HepG2 (cell line): ENCODE data around the gene IP6K3. TPM values are rescaled to one million over a fixed set of nuclear protein-coding genes. Genes with fewer than 3 reads are reported as not detected.

Source experiments
- HNRNPH1 ChIP-seq: fragments of 200-400 bp; formaldehyde crosslinking; optimal IDR thresholded peaks from 2 replicates; pipeline ENCODE3; 2017; ENCODE audit warnings: mild to moderate bottlenecking, low read depth, low read length
- NONO ChIP-seq, 2 experiments: fragments of 450-650 bp in 1 of 2; sonication (generic) in 1 of 2; formaldehyde crosslinking in 1 of 2; IDR thresholded peaks in 1 of 2; conservative IDR thresholded peaks in 1 of 2; 2 replicates each; pipeline versions ENCODE4 v1.6.1 to v1.8.0; 2017 to 2022; ENCODE audit warnings: mild to moderate bottlenecking in 1 of 2, missing genetic modification reagents in 1 of 2, moderate library complexity in 1 of 2
- POGZ ChIP-seq: sonication (generic); formaldehyde crosslinking; IDR thresholded peaks from 2 replicates; pipeline ENCODE4 v1.4.0; 2020; ENCODE audit warnings: mild to moderate bottlenecking, missing genetic modification reagents
- RBAK ChIP-seq: sonication (generic); formaldehyde crosslinking; IDR thresholded peaks from 2 replicates; pipeline ENCODE4 v1.5.1; 2020; ENCODE audit warnings: mild to moderate bottlenecking, missing genetic modification reagents
- SSRP1 ChIP-seq: IDR thresholded peaks from 2 replicates; pipeline ENCODE4 v1.6.1; 2016; ENCODE audit warnings: control low read depth
- SYNCRIP ChIP-seq: fragments of 200-400 bp; formaldehyde crosslinking; IDR thresholded peaks from 2 replicates; pipeline ENCODE4 v1.6.1; 2018; ENCODE audit warnings: mild to moderate bottlenecking, low read depth, low read length; ENCODE audit not compliant: insufficient read depth
- TAF15 ChIP-seq: fragments of 200-400 bp; formaldehyde crosslinking; IDR thresholded peaks from one replicate; pipeline ENCODE4 v1.6.1; 2018; ENCODE audit warnings: mild to moderate bottlenecking, low read depth, low read length; ENCODE audit not compliant: poor library complexity, severe bottlenecking
- ZBTB7B ChIP-seq: sonication (generic); formaldehyde crosslinking; IDR thresholded peaks from 2 replicates; pipeline ENCODE4 v1.4.0; 2020; ENCODE audit warnings: missing genetic modification reagents
- ZFP36L2 ChIP-seq: sonication (generic); formaldehyde crosslinking; IDR thresholded peaks from 2 replicates; pipeline ENCODE4 v1.4.0; 2020; ENCODE audit warnings: missing genetic modification reagents
- ZNF430 ChIP-seq: sonication (generic); formaldehyde crosslinking; IDR thresholded peaks from 2 replicates; pipeline ENCODE4 v1.9.0; 2021; ENCODE audit warnings: mild to moderate bottlenecking, missing genetic modification reagents
- ZNF431 ChIP-seq: sonication (generic); formaldehyde crosslinking; IDR thresholded peaks from 2 replicates; pipeline ENCODE4 v1.9.0; 2022; ENCODE audit warnings: missing genetic modification reagents, low read depth, mild to moderate bottlenecking, borderline replicate concordance
- ZNF451 ChIP-seq: sonication (generic); formaldehyde crosslinking; IDR thresholded peaks from 2 replicates; pipeline ENCODE4 v1.5.0; 2020; ENCODE audit warnings: mild to moderate bottlenecking, missing genetic modification reagents
- ZNF501 ChIP-seq: sonication (generic); formaldehyde crosslinking; IDR thresholded peaks from 2 replicates; pipeline ENCODE4 v1.5.1; 2020; ENCODE audit warnings: mild to moderate bottlenecking, moderate library complexity, missing genetic modification reagents
- ZNF83 ChIP-seq: sonication (generic); formaldehyde crosslinking; IDR thresholded peaks from 2 replicates; pipeline ENCODE4 v1.4.0; 2020; ENCODE audit warnings: missing genetic modification reagents, mild to moderate bottlenecking, borderline replicate concordance
- polyA plus RNA-seq, 8 experiments: library from polyadenylated mRNA; depleted of rRNA in 3 of 8; stranded (reverse) in 7 of 8; unstranded in 1 of 8; fragments of >200 nt; fragmentation: Illumina TruSeq in 4 of 8; extraction: Trizol in 4 of 8; gene quantifications; 2 replicates each; pipeline versions ENCODE4 v1.2.1 to v1.2.3, GENCODE V29; 2011 to 2016; ENCODE audit warnings: low read depth in 4 of 8, missing spikeins in 1 of 8, mixed read lengths in 1 of 8; ENCODE audit not compliant: insufficient read depth in 1 of 8
- total RNA-seq, 5 experiments: library from RNA; depleted of rRNA; stranded (reverse); fragments of >200 nt; fragmentation: Illumina TruSeq; extraction: Trizol; gene quantifications; 2 replicates each; pipeline ENCODE4 v1.2.3, GENCODE V29; 2016; ENCODE audit warnings: low read depth in 1 of 5
- TF ChIP-seq, protein P1 (sequence below): sonication (generic); formaldehyde crosslinking; conservative IDR thresholded peaks from 2 replicates; pipeline ENCODE4 v1.8.1; 2023; ENCODE audit warnings: missing genetic modification reagents
- TF ChIP-seq, protein P2 (sequence below): sonication (generic); formaldehyde crosslinking; IDR thresholded peaks from 2 replicates; pipeline ENCODE4 v1.9.0; 2021; ENCODE audit warnings: missing genetic modification reagents, borderline replicate concordance
- TF ChIP-seq, protein P3 (sequence below): sonication (generic); formaldehyde crosslinking; IDR thresholded peaks from 2 replicates; pipeline ENCODE4 v1.4.0; 2020; ENCODE audit warnings: missing genetic modification reagents
- TF ChIP-seq, protein P4 (sequence below): sonication (generic); formaldehyde crosslinking; IDR thresholded peaks from 2 replicates; pipeline ENCODE4 v1.9.0; 2021; ENCODE audit warnings: missing genetic modification reagents, borderline replicate concordance
- TF ChIP-seq, protein P5 (sequence below): sonication (generic); formaldehyde crosslinking; IDR thresholded peaks from 2 replicates; pipeline ENCODE4 v1.8.1; 2022; ENCODE audit warnings: mild to moderate bottlenecking, missing genetic modification reagents

The IP6K3 gene
- total and polyA plus RNA-seq, 2 of the 13 experiments (the other 11 are each of a cell fraction or from before 2014, with no cell fraction given) = 0.11 to 0.18 TPM

DNA sequence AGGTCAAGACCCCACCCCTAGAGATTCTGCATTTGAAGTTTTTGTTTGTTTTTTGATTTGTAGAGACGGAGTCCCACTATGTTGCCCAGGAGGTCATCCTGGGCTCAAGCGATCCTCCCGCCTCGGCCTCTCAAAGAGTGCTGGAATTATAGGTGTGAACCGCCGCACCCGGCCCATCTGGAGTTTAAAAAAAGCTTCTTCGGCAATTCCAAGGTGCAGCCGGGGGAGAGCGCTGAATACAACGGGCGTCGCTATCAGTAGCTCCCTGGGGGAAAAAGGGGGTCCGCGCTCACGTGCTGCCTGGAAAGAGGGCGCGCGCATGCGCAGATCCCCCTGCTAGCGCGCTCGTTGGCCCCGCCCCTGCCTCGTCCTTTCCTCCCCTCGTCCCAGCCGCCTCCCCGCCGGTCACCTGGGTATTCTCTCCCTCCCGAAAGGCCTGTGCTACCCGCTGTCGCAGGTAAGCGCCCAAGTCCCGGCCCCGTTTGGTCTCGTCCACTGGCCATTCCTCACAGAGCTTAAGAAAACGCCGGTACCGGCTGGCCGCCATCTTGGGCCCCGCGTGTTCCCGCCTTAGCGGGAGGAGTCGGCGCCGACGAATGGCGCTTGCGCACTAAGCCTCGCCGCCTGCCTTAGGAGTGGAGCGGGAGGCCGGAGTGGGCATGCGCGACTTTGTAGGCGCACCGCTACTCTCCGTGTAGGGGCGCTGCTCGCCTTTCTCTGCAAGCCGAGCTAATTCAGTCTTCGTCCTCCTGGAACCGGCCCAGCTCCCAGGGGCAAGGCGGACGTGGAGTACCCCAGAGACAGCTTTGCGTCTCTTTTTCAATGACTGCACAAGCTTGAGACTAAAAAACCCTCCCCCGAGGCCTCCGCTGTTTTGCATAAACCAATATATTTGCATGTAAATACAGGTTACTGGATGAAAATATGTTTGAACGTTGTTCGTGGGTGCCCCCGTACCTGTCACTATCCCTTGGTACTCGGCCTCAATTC is 35.3 kb downstream of the IP6K3 start, which contains the start of gene UQCC2 (continued):
- TF ChIP-seq, protein P1, sequence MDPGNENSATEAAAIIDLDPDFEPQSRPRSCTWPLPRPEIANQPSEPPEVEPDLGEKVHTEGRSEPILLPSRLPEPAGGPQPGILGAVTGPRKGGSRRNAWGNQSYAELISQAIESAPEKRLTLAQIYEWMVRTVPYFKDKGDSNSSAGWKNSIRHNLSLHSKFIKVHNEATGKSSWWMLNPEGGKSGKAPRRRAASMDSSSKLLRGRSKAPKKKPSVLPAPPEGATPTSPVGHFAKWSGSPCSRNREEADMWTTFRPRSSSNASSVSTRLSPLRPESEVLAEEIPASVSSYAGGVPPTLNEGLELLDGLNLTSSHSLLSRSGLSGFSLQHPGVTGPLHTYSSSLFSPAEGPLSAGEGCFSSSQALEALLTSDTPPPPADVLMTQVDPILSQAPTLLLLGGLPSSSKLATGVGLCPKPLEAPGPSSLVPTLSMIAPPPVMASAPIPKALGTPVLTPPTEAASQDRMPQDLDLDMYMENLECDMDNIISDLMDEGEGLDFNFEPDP (CRISPR knock-in tag) = no peak
- TF ChIP-seq NONO (IDR thresholded peaks at IDR 0.05) (no peak), NONO (CRISPR knock-in tag; conservative IDR thresholded peaks at IDR 0.05) (peak; percentile 76), ZBTB7B (CRISPR knock-in tag) (peak; percentile 71), TAF15 (no peak), ZNF83 (CRISPR knock-in tag) (no peak), RBAK (peak; percentile 43; the same call in 1 of the 2 replicates), SSRP1 (CRISPR knock-in tag) (no peak), ZNF431 (CRISPR knock-in tag) (peak; percentile 93), ZNF451 (CRISPR knock-in tag) (0 out of 2 replicates have a peak, but pooled peaks have one; percentile 45), HNRNPH1 (no peak), ZFP36L2 (peak; percentile 72; the same call in 1 of the 2 replicates), POGZ (CRISPR knock-in tag) (peak; percentile 68), ZNF430 (CRISPR knock-in tag) (peak; percentile 86), SYNCRIP (no peak), ZNF501 (peak; percentile 99)
- TF ChIP-seq, protein P2, sequence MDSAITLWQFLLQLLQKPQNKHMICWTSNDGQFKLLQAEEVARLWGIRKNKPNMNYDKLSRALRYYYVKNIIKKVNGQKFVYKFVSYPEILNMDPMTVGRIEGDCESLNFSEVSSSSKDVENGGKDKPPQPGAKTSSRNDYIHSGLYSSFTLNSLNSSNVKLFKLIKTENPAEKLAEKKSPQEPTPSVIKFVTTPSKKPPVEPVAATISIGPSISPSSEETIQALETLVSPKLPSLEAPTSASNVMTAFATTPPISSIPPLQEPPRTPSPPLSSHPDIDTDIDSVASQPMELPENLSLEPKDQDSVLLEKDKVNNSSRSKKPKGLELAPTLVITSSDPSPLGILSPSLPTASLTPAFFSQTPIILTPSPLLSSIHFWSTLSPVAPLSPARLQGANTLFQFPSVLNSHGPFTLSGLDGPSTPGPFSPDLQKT (CRISPR knock-in tag) = no peak
- TF ChIP-seq, protein P3, sequence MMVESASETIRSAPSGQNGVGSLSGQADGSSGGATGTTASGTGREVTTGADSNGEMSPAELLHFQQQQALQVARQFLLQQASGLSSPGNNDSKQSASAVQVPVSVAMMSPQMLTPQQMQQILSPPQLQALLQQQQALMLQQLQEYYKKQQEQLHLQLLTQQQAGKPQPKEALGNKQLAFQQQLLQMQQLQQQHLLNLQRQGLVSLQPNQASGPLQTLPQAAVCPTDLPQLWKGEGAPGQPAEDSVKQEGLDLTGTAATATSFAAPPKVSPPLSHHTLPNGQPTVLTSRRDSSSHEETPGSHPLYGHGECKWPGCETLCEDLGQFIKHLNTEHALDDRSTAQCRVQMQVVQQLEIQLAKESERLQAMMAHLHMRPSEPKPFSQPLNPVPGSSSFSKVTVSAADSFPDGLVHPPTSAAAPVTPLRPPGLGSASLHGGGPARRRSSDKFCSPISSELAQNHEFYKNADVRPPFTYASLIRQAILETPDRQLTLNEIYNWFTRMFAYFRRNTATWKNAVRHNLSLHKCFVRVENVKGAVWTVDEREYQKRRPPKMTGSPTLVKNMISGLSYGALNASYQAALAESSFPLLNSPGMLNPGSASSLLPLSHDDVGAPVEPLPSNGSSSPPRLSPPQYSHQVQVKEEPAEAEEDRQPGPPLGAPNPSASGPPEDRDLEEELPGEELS (CRISPR knock-in tag) = no peak
- TF ChIP-seq, protein P4, sequence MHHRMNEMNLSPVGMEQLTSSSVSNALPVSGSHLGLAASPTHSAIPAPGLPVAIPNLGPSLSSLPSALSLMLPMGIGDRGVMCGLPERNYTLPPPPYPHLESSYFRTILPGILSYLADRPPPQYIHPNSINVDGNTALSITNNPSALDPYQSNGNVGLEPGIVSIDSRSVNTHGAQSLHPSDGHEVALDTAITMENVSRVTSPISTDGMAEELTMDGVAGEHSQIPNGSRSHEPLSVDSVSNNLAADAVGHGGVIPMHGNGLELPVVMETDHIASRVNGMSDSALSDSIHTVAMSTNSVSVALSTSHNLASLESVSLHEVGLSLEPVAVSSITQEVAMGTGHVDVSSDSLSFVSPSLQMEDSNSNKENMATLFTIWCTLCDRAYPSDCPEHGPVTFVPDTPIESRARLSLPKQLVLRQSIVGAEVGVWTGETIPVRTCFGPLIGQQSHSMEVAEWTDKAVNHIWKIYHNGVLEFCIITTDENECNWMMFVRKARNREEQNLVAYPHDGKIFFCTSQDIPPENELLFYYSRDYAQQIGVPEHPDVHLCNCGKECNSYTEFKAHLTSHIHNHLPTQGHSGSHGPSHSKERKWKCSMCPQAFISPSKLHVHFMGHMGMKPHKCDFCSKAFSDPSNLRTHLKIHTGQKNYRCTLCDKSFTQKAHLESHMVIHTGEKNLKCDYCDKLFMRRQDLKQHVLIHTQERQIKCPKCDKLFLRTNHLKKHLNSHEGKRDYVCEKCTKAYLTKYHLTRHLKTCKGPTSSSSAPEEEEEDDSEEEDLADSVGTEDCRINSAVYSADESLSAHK (CRISPR knock-in tag) = peak; percentile 31; the same call in 1 of the 2 replicates
- TF ChIP-seq, protein P5, sequence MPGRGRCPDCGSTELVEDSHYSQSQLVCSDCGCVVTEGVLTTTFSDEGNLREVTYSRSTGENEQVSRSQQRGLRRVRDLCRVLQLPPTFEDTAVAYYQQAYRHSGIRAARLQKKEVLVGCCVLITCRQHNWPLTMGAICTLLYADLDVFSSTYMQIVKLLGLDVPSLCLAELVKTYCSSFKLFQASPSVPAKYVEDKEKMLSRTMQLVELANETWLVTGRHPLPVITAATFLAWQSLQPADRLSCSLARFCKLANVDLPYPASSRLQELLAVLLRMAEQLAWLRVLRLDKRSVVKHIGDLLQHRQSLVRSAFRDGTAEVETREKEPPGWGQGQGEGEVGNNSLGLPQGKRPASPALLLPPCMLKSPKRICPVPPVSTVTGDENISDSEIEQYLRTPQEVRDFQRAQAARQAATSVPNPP = peak; percentile 97
